A204.1 (cell line): ENCODE measurements around the gene CLDN7.

Source experiments
- FAIRE-seq: peaks from 2 replicates; lab custom pipeline; 2012; peaks lifted over from hg19 to GRCh38; lab: Jason Lieb, UNC

Gene CLDN7

GRCh38 chr17:7285679-7286078, 23.4 kb upstream of the CLDN7 start:
- FAIRE-seq: no peak

- no peak for FAIRE-seq
Observed at GRCh38 chr17:7284911-7285310, 22.6 kb upstream of the CLDN7 start.

- FAIRE-seq: no peak
Observed at GRCh38 chr17:7283471-7284216, 21.4 kb upstream of the CLDN7 start.

- no peak for FAIRE-seq
Observed at GRCh38 chr17:7282752-7283321, 20.6 kb upstream of the CLDN7 start.

GRCh38 chr17:7281953-7282751, 19.9 kb upstream of the CLDN7 start:
- FAIRE-seq: no peak

GRCh38 chr17:7281074-7281952, 19.0 kb upstream of the CLDN7 start, which contains the start of gene SLC2A4:
Gene SLC2A4 (plus strand): TSS chr17:7281718. CDS start chr17:7281935, 217 bp downstream.
- peak; percentile 92 for FAIRE-seq

GRCh38 chr17:7280519-7281073, 18.3 kb upstream of the CLDN7 start:
- FAIRE-seq: peak; percentile 47

- no peak for FAIRE-seq
Observed at GRCh38 chr17:7279448-7279847, 17.2 kb upstream of the CLDN7 start.

- no peak for FAIRE-seq
Observed at GRCh38 chr17:7266784-7267183, 4.5 kb upstream of the CLDN7 start.

GRCh38 chr17:7263801-7264078, 1.5 kb upstream of the CLDN7 start:
- no peak for FAIRE-seq

- no peak for FAIRE-seq
Observed at GRCh38 chr17:7262935-7263800, 890 bp upstream of the CLDN7 start.

GRCh38 chr17:7261379-7262191, 693 bp downstream of the CLDN7 start:
- FAIRE-seq: no peak

- no peak for FAIRE-seq
Observed at GRCh38 chr17:7260651-7261378, 1.5 kb downstream of the CLDN7 start.

GRCh38 chr17:7260151-7260550, 2.1 kb downstream of the CLDN7 start:
- FAIRE-seq: no peak

GRCh38 chr17:7259555-7259889, 2.8 kb downstream of the CLDN7 start:
- FAIRE-seq: no peak

GRCh38 chr17:7258731-7259554, 3.3 kb downstream of the CLDN7 start:
- FAIRE-seq: no peak

GRCh38 chr17:7256766-7257456, 5.4 kb downstream of the CLDN7 start:
- FAIRE-seq: no peak

- FAIRE-seq: no peak
Observed at GRCh38 chr17:7254511-7254910, 7.8 kb downstream of the CLDN7 start.
